Spleen (tissue), 11 donors: ENCODE results near the gene DDX43. TPM values are rescaled to one million over a fixed set of nuclear protein-coding genes. Genes with fewer than 3 reads are reported as not detected.

ENCODE experiments used
- DNase-seq: peaks from one replicate; pipeline ENCODE4 v3.0.0-alpha.2; 2020
- H3K27ac ChIP-seq, 8 donors: fragments of 200-600 bp; sonication (generic) in 7 of 8; 1 replicate in 4 of 8; 2 replicates in 4 of 8; pipeline versions ENCODE4 v1.5.0 to v1.8.0; 2016 to 2021; ENCODE audit warnings: inconsistent platforms in 4 of 8, mild to moderate bottlenecking in 4 of 8, moderate library complexity in 1 of 8
- H3K27me3 ChIP-seq, 7 donors: fragments of 200-600 bp; sonication (generic) in 6 of 7; replicated peaks in 1 of 7; 1 replicate in 4 of 7; 2 replicates in 3 of 7; pipeline versions ENCODE4 v1.5.0 to v1.8.0; 2016 to 2021; ENCODE audit warnings: inconsistent platforms in 3 of 7, mild to moderate bottlenecking in 1 of 7
- H3K36me3 ChIP-seq, 6 donors: fragments of 200-600 bp; sonication (generic) in 5 of 6; 1 replicate in 4 of 6; 2 replicates in 2 of 6; pipeline versions ENCODE4 v1.5.0 to v1.8.0; 2016 to 2021; ENCODE audit warnings: inconsistent platforms in 2 of 6
- H3K4me1 ChIP-seq, 6 donors: fragments of 200-600 bp; sonication (generic) in 5 of 6; 1 replicate in 3 of 6; 2 replicates in 3 of 6; pipeline versions ENCODE4 v1.5.0 to v1.8.0; 2016 to 2021; ENCODE audit warnings: inconsistent platforms in 3 of 6
- H3K4me3 ChIP-seq, 8 donors: fragments of 200-600 bp; sonication (generic) in 7 of 8; 1 replicate in 4 of 8; 2 replicates in 4 of 8; pipeline versions ENCODE4 v1.5.0 to v1.8.0; 2016 to 2021; ENCODE audit warnings: inconsistent platforms in 4 of 8, mild to moderate bottlenecking in 4 of 8, moderate library complexity in 2 of 8
- H3K9me3 ChIP-seq, 8 donors: fragments of 200-600 bp; sonication (generic) in 7 of 8; 1 replicate in 4 of 8; 2 replicates in 4 of 8; pipeline versions ENCODE4 v1.5.0 to v1.8.0; 2016 to 2021; ENCODE audit warnings: inconsistent platforms in 4 of 8
- CTCF ChIP-seq, 11 experiments: fragments of 200-600 bp in 7 of 11; fragments of 450-650 bp in 4 of 11; sonication (generic) in 4 of 11; IDR thresholded peaks in 8 of 11; conservative IDR thresholded peaks in 3 of 11; 1 replicate in 7 of 11; 2 replicates in 4 of 11; pipeline versions ENCODE4 v1.4.0 to v1.8.0; 2016 to 2021; ENCODE audit warnings: antibody characterized with exemption in 11 of 11, inconsistent platforms in 4 of 11, mild to moderate bottlenecking in 1 of 11
- POLR2A ChIP-seq, 3 donors: fragments of 450-650 bp; IDR thresholded peaks; one replicate each; pipeline ENCODE4 v1.5.1; 2017; ENCODE audit warnings: antibody characterized with exemption in 3 of 3, mild to moderate bottlenecking in 1 of 3
- POLR2AphosphoS5 ChIP-seq, 3 donors: sonication (generic); formaldehyde crosslinking; IDR thresholded peaks; one replicate each; pipeline ENCODE4 v1.5.1; 2017; ENCODE audit warnings: antibody characterized with exemption in 3 of 3
- WGBS, 5 donors: extraction: QIAGEN DNeasy Blood & Tissue Kit in 3 of 5; methylation state at CpG; one replicate each; pipeline versions ENCODE4 v1.1.5 to v1.1.7; 2013 to 2018; 5-methylcytosine and 5-hydroxymethylcytosine counted together
- intact Hi-C: fragments of 100-400 bp; cut with DNase I; formaldehyde crosslinking; loops from one replicate; pipeline ENCODE4 v1.15.0; 2023; ENCODE audit warnings: low total_unique reads
- polyA plus RNA-seq, 3 donors: library from polyadenylated mRNA; stranded (reverse); fragments of 200-250 nt; gene quantifications; one replicate each; pipeline ENCODE4 v1.2.1, GENCODE V29; 2013
- total RNA-seq, 7 donors: library from RNA; depleted of rRNA in 3 of 7; stranded (reverse); fragments of >200 nt in 3 of 7; fragmentation: NEBNext Ultra II Directional in 4 of 7; extraction: Animal tissue kit (Norgen Biotek cat#: 25700) in 4 of 7; gene quantifications; one replicate each; pipeline versions ENCODE4 v1.1.0 to v1.2.1, GENCODE V29; 2016 to 2021
- donor health status: healthy with polysubstance abuse.
- donor health status: DM: no; HTN: no; CAD: no; lungs with moderate emphysema.
- donor health status: DM: no; HTN: no; CAD: no.
- donor health status: Bipolar disorder and iron deficiency.
- donor health status: healthy.
- donor health status: DM: no; HTN: no; CAD: no.
- donor health status: DM: yes; HTN: yes; CAD: no.

The DDX43 gene
- total and polyA plus RNA-seq, 10 donors, result 0.34 to 1.5 (median 1.0) TPM

- WGBS, 5 donors, result 84 to 94% (median 93%) methylated on average over 14 of the region's 14 CpGs
- H3K9me3 ChIP-seq, result peaks cover 0 to 33% (median 22%) of the 10 kb centered on the region in 8 donors
- intact Hi-C loops, result no loop called here
- H3K4me1 ChIP-seq, result no peaks in the 10 kb centered on the region
- H3K36me3 ChIP-seq, result no peaks in the 10 kb centered on the region
- DNase-seq, result no peak
- no peak for TF ChIP-seq POLR2AphosphoS5 (IDR thresholded peaks at IDR 0.05)
- TF ChIP-seq CTCF (IDR thresholded peaks at IDR 0.05 in 8 of 11, conservative IDR thresholded peaks at IDR 0.05 in 3 of 11), result no peak
- no peak overlapping the region for H3K27ac ChIP-seq
- no peaks in the 10 kb centered on the region for H3K27me3 ChIP-seq
- no peak overlapping the region for H3K4me3 ChIP-seq
Observed at GRCh38 chr6:73369157-73369556, 25.5 kb upstream of the DDX43 start.

GRCh38 chr6:73369563-73369962 is 25.1 kb upstream of the DDX43 start, which contains the start of gene OOEP:
TSS of gene OOEP (minus strand) at chr6:73369897. CDS start at chr6:73369792, 105 bp downstream.
- no peak for DNase-seq
- H3K4me3 ChIP-seq, result no peak within 1 kb of the TSS
- TF ChIP-seq POLR2A (IDR thresholded peaks at IDR 0.05), result no peak
- no peak for TF ChIP-seq CTCF (IDR thresholded peaks at IDR 0.05 in 8 of 11, conservative IDR thresholded peaks at IDR 0.05 in 3 of 11)
- TF ChIP-seq POLR2AphosphoS5 (IDR thresholded peaks at IDR 0.05), result no peak
- intact Hi-C loops, result no loop called here
- no peaks in the 10 kb centered on the region for H3K4me1 ChIP-seq
- no peaks in the 10 kb centered on the region for H3K27me3 ChIP-seq
- 97 to 98% (median 98%) methylated on average over 24 to 36 of the region's 36 CpGs for WGBS, 5 donors
- H3K27ac ChIP-seq, result no peak within 1 kb of the TSS
- peaks cover 0 to 33% (median 22%) of the 10 kb centered on the region in 8 donors for H3K9me3 ChIP-seq
- H3K36me3 ChIP-seq, result no peaks in the 10 kb centered on the region

- H3K27ac ChIP-seq, result no peak overlapping the region
- H3K4me1 ChIP-seq, result no peaks in the 10 kb centered on the region
- H3K4me3 ChIP-seq, result no peak overlapping the region
- H3K36me3 ChIP-seq, result no peaks in the 10 kb centered on the region
- H3K9me3 ChIP-seq, result peaks cover 0 to 33% (median 22%) of the 10 kb centered on the region in 8 donors
- H3K27me3 ChIP-seq, result no peaks in the 10 kb centered on the region
- no peak for TF ChIP-seq POLR2A (IDR thresholded peaks at IDR 0.05)
- no peak for TF ChIP-seq POLR2AphosphoS5 (IDR thresholded peaks at IDR 0.05)
- no peak for TF ChIP-seq CTCF (IDR thresholded peaks at IDR 0.05 in 8 of 11, conservative IDR thresholded peaks at IDR 0.05 in 3 of 11)
- intact Hi-C loops, result no loop called here
- WGBS, 5 donors, result 94 to 100% (median 98%) methylated on average over 4 of the region's 4 CpGs
- DNase-seq, result no peak
Observed at GRCh38 chr6:73371984-73372383, 22.6 kb upstream of the DDX43 start.

GRCh38 chr6:73372516-73372915 is 22.1 kb upstream of the DDX43 start:
- Histone ChIP-seq H3K36me3 (no peaks in the 10 kb centered on the region), H3K27ac (no peak overlapping the region), H3K27me3 (no peaks in the 10 kb centered on the region), H3K4me1 (no peaks in the 10 kb centered on the region), H3K4me3 (no peak overlapping the region), H3K9me3 (peaks cover 0 to 33% (median 22%) of the 10 kb centered on the region in 8 donors)
- no peak for DNase-seq
- intact Hi-C loops, result no loop called here
- TF ChIP-seq POLR2A (IDR thresholded peaks at IDR 0.05), result no peak
- TF ChIP-seq POLR2AphosphoS5 (IDR thresholded peaks at IDR 0.05), result no peak
- no peak for TF ChIP-seq CTCF (IDR thresholded peaks at IDR 0.05 in 8 of 11, conservative IDR thresholded peaks at IDR 0.05 in 3 of 11)
- 89 to 92% (median 91%) methylated on average over 9 to 10 of the region's 10 CpGs for WGBS, 5 donors
